ENCODE results near the gene BORCS5.

DNA sequence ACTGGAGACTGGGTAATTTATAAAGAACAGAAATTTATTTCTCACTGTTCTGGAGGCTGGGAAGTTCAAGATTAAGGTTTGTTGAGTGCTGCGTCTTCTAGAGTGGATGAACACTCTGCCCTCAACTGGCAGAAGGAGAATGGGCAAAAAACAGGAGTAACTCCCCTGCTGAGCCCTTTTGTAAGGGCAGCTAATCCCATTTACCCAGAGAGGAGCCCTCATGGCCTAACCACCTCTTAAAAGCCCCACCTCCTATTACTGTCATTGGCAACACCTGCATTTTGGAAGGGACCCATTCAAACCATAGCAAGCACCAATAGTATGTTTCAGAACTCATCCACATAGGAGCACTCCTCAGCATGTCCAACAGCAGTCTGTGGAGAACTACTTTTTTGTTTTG lies 47.4 kb downstream of the BORCS5 start:
- TF ChIP-seq, protein P1, sequence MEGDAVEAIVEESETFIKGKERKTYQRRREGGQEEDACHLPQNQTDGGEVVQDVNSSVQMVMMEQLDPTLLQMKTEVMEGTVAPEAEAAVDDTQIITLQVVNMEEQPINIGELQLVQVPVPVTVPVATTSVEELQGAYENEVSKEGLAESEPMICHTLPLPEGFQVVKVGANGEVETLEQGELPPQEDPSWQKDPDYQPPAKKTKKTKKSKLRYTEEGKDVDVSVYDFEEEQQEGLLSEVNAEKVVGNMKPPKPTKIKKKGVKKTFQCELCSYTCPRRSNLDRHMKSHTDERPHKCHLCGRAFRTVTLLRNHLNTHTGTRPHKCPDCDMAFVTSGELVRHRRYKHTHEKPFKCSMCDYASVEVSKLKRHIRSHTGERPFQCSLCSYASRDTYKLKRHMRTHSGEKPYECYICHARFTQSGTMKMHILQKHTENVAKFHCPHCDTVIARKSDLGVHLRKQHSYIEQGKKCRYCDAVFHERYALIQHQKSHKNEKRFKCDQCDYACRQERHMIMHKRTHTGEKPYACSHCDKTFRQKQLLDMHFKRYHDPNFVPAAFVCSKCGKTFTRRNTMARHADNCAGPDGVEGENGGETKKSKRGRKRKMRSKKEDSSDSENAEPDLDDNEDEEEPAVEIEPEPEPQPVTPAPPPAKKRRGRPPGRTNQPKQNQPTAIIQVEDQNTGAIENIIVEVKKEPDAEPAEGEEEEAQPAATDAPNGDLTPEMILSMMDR (conservative IDR thresholded peaks at IDR 0.05 in 1 of 2, IDR thresholded peaks at IDR 0.05 in 1 of 2; ENCODE audit: low read depth in 1 of 2, low read length in 2 of 2): no peak
- no peak for TF ChIP-seq EZH2 (IDR thresholded peaks at IDR 0.05; ENCODE audit: low read length, missing control alignments)

All from fibroblast of lung (primary cell).